T follicular helper cell (primary cell): Measurements from ENCODE around the gene DUSP3.
"Not testable (repeated sequence)": the region's sequence is repeated elsewhere in the genome, so short reads cannot be mapped to it uniquely, and the experiment has no call there.

Source experiments
- DNase-seq: peaks from one replicate; pipeline ENCODE4 v3.0.0-alpha.2; 2020; ENCODE audit warnings: low read depth

DUSP3 gene

DNA sequence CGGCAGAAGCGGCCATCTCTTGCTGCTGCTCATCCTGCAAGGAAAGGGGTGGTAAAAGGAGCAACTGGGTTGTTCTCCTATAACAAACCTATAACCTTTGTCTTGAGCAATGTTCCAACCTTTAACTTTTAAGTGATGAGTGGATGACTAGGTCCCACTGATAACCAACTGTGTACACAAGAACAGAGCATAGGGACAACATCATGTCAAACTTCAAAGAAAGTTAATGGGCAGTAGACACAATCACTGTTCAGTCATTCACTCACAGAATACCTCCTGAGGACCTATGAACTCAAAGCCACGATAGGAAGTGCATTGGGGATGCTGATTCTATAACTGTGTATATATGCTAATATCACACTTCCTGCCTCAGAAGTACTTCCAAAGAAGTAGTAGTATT is 23.1 kb upstream of the DUSP3 start:
- DNase-seq = no peak

DNA sequence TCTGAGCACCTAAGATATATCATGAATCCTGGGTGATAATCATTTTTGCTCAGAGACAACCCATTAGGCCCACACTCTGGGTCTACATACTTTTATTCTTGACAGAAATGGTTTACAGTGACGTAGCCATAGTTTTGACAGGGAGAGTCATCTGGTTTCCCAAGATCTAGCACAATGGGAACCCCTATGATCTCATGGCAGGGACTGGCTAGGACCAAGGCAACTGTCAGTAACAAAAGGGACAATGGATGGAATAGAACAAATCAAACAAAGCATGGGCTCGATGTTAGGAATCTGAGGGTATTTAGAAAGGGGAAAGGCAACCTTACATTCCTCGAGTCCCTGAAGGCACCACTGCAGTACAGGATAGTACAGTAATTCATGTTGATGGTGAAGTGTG is 22.0 kb upstream of the DUSP3 start:
- no peak for DNase-seq

- DNase-seq = no peak
Observed at GRCh38 chr17:43799047-43799446, 20.3 kb upstream of the DUSP3 start.

DNA sequence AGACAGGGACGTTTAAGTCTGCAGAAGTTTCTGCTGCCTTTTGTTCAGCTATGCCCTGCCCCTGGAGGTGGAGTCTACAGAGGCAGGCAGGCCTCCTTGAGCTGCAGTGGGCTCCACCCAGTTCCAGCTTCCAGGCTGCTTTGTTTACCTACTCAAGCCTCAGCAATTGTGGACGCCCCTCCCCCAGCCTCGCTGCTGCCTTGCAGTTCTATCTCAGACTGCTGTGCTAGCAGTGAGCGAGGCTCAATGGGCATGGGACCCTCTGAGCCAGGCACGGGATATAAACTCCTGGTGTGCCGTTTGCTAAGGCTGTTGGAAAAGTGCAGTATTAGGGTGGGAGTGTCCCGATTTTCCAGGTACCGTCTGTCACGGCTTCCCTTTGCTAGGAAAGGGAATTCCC is 19.2 kb upstream of the DUSP3 start:
- not testable (repeated sequence) for DNase-seq

DNA sequence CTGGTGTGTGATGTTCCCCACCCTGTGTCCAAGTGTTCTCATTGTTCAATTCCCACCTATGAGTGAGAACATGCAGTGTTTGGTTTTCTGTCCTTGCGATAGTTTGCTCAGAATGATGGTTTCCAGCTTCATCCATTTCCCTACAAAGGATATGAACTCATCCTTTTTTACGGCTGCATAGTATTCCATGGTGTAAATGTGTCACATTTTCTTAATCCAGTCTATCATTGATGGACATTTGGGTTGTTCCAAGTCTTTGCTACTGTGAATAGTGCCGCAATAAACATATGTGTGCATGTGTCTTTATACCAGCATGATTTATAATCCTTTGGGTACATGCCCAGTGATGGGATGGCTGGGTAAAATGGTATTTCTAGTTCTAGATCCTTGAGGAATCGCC is 13.9 kb upstream of the DUSP3 start:
- DNase-seq = not testable (repeated sequence)

GRCh38 chr17:43791589-43791988 is 12.8 kb upstream of the DUSP3 start:
- no peak for DNase-seq

- DNase-seq = no peak
Observed at GRCh38 chr17:43790311-43790940, 11.6 kb upstream of the DUSP3 start.

DNA sequence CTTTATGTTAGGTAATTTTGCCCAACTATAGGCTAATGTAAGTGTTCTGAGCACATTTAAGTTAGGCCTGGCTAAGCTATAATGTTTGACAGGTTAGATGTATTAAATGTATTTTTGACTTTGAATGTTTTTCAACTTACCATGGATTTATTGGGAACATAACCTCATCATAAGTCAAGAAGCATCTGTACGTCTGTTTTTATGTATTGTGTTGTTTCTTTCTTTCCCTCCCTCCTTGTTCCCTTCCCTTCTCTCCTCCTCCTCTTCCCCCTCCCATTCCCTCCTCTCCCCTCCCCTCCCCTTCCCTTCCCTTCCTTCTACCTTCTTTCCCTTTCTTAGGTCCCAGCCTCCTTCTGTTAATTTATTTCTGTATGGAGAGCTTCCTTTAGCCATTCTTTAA is 10.7 kb upstream of the DUSP3 start:
- DNase-seq = no peak

DNA sequence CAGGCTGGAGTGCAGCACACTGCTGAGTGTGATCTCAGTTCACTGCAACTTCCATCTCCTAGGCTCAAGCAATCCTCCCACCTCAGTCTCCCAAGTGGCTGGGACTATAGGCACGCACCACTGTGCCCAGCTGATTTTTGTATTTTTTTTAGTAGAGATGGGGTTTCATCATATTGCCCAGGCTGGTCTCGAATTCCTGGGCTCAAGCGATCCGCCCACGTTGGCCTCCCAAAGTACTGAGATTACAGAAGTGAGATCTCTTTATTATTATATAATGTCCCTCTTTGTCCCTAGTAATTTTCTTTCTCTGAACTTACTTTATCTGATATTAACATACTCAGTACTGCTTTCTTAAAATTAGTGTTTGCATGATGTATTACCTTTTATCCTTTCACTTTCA is 9.8 kb upstream of the DUSP3 start:
- no peak for DNase-seq

- no peak for DNase-seq
Observed at GRCh38 chr17:43787728-43788127, 9.0 kb upstream of the DUSP3 start.

- DNase-seq = no peak
Observed at GRCh38 chr17:43784628-43785101, 5.9 kb upstream of the DUSP3 start.

DNA sequence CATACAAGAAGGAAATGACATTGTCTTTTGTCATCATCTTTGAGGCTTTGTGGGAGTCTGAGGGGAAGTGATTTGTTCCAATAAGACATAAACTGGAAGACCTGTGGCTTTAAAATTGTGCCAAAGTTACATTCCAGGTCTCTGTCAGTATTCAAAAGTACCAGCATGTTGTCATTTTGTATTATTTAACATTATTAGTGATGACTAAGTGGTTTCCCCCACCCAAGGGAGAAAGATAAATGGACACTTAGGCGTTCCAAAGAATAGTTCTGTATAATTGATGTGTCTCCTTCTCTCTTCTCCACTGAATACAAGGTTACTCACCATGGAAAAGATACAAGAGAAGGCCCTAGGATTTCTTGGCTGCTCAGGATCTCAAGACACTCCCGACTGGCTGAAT is 5.3 kb upstream of the DUSP3 start:
- DNase-seq = no peak

DNA sequence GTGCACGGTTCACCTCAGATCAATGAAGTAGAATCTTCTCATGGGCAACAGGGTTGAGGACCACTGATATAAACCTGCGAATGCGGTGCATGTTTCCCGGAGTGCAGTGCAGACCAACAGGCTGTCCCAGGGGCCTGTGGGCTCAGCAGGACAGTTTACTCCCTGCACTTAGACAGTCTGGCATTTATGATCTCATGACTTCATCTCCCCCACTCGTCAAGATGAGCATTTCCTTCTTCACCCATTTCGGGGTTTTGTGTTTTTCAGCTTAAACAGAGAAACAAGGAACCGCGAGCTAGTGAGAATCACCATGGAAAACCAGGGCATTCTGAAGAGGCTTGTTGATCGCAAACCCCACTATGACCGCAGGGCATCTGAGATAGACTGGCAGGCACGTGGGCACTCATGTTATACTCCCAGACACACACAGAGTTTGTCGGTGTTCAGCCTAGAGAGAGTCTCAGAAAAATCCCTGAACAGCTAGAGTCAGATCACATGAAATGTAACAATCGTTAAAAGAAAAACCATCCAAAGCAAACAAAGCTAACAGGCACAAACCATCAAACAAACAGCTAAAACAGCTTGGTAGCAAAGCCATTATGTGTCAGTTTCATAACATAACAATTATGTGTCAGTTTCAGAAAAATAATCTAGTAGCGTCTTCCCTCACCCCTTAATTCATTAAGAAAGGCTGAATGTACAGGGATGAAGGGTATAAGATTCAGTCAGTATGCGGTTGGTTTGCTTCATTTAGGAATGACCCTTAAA is 4.3 kb upstream of the DUSP3 start:
- no peak for DNase-seq

- no peak for DNase-seq
Observed at GRCh38 chr17:43780135-43780534, 1.4 kb upstream of the DUSP3 start, which contains the start of gene CFAP97D1. Gene CFAP97D1 (plus strand): TSS chr17:43780435. CDS start chr17:43780463, 28 bp downstream.

- DNase-seq = no peak
Observed at GRCh38 chr17:43779145-43780125, 658 bp upstream of the DUSP3 start.

DNA sequence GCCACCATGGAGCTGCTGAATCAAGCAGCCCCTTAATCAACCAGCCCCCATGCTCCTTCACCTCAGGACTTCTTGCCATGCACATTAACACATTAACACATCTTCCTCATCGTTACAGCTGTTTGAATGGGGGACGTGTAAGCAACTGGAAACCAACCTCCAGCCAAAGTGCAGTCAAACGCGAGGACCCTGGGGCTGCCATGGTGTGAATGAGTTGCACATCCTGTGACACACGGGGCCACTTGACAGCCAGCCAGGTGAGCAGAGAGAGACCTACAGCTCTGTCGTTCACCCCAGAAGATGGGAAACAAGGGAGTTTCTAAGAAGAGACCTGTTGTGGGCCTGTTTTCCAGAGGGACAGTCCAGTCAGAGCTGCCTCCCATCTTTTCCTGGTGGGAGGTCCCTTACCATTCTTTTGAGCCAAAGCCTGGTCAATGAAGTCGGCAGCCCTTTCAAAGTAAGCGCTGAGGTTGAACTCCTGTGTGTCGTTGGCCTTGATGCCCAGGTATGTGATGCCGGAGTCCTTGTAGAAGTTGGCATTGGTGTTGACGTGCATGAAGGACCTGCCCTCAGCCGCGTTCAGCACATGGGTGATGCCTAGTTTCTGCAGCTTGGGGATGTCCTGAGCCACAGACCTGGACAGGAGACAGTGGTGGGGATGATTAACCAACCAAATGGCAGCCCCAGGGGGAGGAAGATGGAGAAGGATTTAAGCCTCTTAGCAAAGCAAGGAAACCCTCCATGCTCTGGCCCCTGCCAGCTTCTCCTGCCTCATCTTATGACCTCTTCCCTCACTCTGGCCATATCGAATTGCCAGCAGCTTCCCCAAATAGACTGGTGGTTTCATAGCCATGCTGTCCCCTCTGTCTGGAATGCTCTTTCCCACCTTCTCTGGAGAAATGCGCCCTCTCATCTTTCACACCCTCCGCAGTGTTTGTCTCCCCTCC is 4.2 kb downstream of the DUSP3 start:
- DNase-seq = no peak

DNA sequence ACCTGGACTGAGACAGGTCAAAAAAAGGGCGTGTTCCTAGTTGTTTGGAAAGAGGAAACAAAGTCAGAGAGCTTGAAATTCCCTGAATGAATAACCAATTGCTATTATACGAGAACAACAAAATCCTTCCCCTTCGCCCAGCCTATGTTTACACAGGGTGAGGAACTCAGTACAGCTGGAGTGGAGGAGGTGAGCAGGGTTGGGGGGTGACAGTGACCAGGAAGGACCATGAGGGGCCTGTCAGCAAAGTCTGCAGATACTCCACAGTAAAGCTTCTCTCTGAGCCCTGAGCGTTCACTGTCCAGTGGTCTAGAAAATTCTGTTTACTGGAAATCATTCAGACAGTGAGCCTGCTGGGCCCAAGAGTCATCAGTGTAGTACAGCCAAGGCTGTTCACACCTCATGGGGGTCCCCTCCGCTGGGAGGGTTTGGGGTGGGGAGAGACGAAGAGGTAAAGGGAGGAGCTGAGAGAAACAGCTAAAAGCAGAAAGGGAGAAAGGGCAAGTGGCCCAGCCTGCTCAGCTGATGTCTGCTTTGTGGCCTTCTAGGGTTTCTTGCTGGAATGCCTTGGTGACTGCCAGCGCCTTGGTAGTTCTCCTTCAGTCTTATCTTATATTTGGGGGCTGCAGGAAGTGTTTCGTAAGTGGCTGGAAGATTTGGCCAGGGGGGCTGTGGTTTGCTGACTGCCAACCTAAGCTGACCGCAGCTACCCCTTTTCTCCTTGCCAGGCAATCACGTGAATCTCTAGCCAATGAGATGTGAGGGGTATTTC is 5.7 kb downstream of the DUSP3 start:
- no peak for DNase-seq

DNA sequence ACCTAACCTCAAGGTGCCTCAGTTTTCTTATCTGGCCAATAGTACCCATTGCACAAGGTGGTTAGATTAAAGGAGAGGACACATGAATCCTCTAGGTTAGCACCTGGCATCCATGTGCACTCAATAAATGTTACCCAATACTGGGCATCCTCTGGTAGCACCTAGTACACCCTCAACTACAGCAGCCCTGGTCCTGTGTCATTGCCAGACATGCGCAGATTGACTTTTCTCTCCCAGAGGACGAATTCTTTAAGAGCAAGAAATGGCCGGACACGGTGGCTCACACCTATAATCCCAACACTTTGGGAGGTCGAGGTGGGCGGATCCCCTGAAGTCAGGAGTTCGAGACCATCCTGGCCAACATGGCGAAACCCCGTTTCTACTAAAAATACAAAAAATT is 7.3 kb downstream of the DUSP3 start:
- no peak for DNase-seq

- no peak for DNase-seq
Observed at GRCh38 chr17:43770957-43771356, 7.8 kb downstream of the DUSP3 start.

- no peak for DNase-seq
Observed at GRCh38 chr17:43769859-43770258, 8.9 kb downstream of the DUSP3 start.
